Neural cell (in vitro differentiated cells): Measurements from ENCODE around the gene PATL2. TPM values are rescaled to one million over a fixed set of nuclear protein-coding genes. Genes with fewer than 3 reads are reported as not detected.

Source experiments
- H2AFZ ChIP-seq: fragments of 200-600, 300-800 bp; sonication (generic), shearing (Covaris generic); 2 replicates; pipeline ENCODE4 v1.6.0; 2014; ENCODE audit warnings: low read depth, mild to moderate bottlenecking, antibody characterized with exemption, low read length, moderate library complexity
- H3F3A ChIP-seq: fragments of 200-600 bp; shearing (Covaris generic); 2 replicates; pipeline ENCODE4 v1.6.1; 2016; ENCODE audit warnings: mild to moderate bottlenecking, moderate library complexity, mixed read lengths, antibody characterized with exemption, low read length; ENCODE audit not compliant: insufficient read depth, poor library complexity, severe bottlenecking
- H3K27ac ChIP-seq: fragments of 200-600, 300-800 bp; sonication (generic), shearing (Covaris generic); 2 replicates; pipeline ENCODE4 v1.5.1; 2014; ENCODE audit warnings: mild to moderate bottlenecking, low read length, moderate library complexity
- H3K27me3 ChIP-seq: fragments of 300-800, 200-600 bp; sonication (generic), shearing (Covaris generic); 2 replicates; pipeline ENCODE4 v1.6.0; 2014; ENCODE audit warnings: mild to moderate bottlenecking, low read depth, low read length, moderate library complexity; ENCODE audit not compliant: insufficient read depth
- H3K36me3 ChIP-seq: fragments of 300-800, 200-600 bp; sonication (generic), shearing (Covaris generic); 2 replicates; pipeline ENCODE4 v1.5.1; 2014; ENCODE audit warnings: mild to moderate bottlenecking, antibody characterized with exemption, low read length, moderate library complexity; ENCODE audit not compliant: insufficient read depth
- H3K4me2 ChIP-seq: fragments of 300-800, 200-600 bp; sonication (generic), shearing (Covaris generic); 2 replicates; pipeline ENCODE4 v1.6.0; 2014; ENCODE audit warnings: mild to moderate bottlenecking, low read length
- H3K4me3 ChIP-seq: fragments of 300-800, 200-600 bp; sonication (generic), shearing (Covaris generic); 2 replicates; pipeline ENCODE4 v1.5.1; 2014; ENCODE audit warnings: mild to moderate bottlenecking, low read length, moderate library complexity
- H3K79me2 ChIP-seq: fragments of 200-600 bp; shearing (Covaris generic); replicated peaks from 2 replicates; pipeline ENCODE4 v1.6.0; 2014; ENCODE audit warnings: mild to moderate bottlenecking, low read length, moderate library complexity; ENCODE audit not compliant: insufficient read depth
- H3K9ac ChIP-seq: fragments of 300-800, 200-600 bp; sonication (generic), shearing (Covaris generic); 2 replicates; pipeline ENCODE4 v1.6.1; 2016; ENCODE audit warnings: mild to moderate bottlenecking, low read length, mixed read lengths
- H3K9me2 ChIP-seq: fragments of 200-600 bp; shearing (Covaris generic); 2 replicates; pipeline ENCODE4 v1.6.1; 2016; ENCODE audit warnings: mild to moderate bottlenecking, low read length, mixed read lengths; ENCODE audit not compliant: insufficient read depth
- H3K9me3 ChIP-seq: fragments of 200-600, 300-800 bp; sonication (generic), shearing (Covaris generic); 2 replicates; pipeline ENCODE4 v1.6.1; 2016; ENCODE audit warnings: mild to moderate bottlenecking, mixed run types, low read length, moderate library complexity, mixed read lengths
- H4K20me1 ChIP-seq: fragments of 200-600 bp; shearing (Covaris generic); 2 replicates; pipeline ENCODE4 v1.6.1; 2016; ENCODE audit warnings: mild to moderate bottlenecking, mixed run types; ENCODE audit not compliant: insufficient read depth
- EP300 ChIP-seq: fragments of 450-650 bp; conservative IDR thresholded peaks from 2 replicates; pipeline ENCODE4 v1.6.1; 2014; ENCODE audit warnings: antibody characterized with exemption, mild to moderate bottlenecking, moderate library complexity; ENCODE audit not compliant: poor library complexity, severe bottlenecking
- EZH2 ChIP-seq: fragments of 200-600, 300-800 bp; shearing (Covaris generic), sonication (generic); IDR thresholded peaks from 2 replicates; pipeline ENCODE4 v1.6.1; 2014; ENCODE audit warnings: antibody characterized with exemption, low read length, borderline replicate concordance, mild to moderate bottlenecking; ENCODE audit not compliant: insufficient read depth, poor library complexity, severe bottlenecking
- POLR2AphosphoS5 ChIP-seq: IDR thresholded peaks from 2 replicates; pipeline ENCODE4 v1.6.1; 2012
- RAD21 ChIP-seq: fragments of 450-650 bp; conservative IDR thresholded peaks from 2 replicates; pipeline ENCODE4 v1.6.1; 2014; ENCODE audit warnings: antibody characterized with exemption, mild to moderate bottlenecking, moderate library complexity
- REST ChIP-seq: IDR thresholded peaks from 2 replicates; pipeline ENCODE4 v1.6.1; 2012; ENCODE audit warnings: borderline replicate concordance
- SMC3 ChIP-seq: fragments of 450-650 bp; conservative IDR thresholded peaks from 2 replicates; pipeline ENCODE4 v1.6.1; 2014; ENCODE audit warnings: antibody characterized with exemption, mild to moderate bottlenecking, moderate library complexity; ENCODE audit not compliant: poor library complexity
- TAF1 ChIP-seq: IDR thresholded peaks from 2 replicates; pipeline ENCODE4 v1.6.1; 2012; ENCODE audit warnings: low read depth
- polyA plus RNA-seq: library from polyadenylated mRNA; depleted of rRNA; stranded (reverse); fragments of >200 nt; gene quantifications from 2 replicates; pipeline ENCODE4 v1.2.3, GENCODE V29; 2014
- TF ChIP-seq, protein P1 (sequence below): fragments of 450-650 bp; IDR thresholded peaks from 2 replicates; pipeline ENCODE4 v1.5.1; 2014; ENCODE audit warnings: antibody characterized with exemption, mild to moderate bottlenecking, moderate library complexity; ENCODE audit not compliant: poor library complexity, severe bottlenecking

PATL2 gene
- polyA plus RNA-seq, 1 donor from 2014 or later, result not detected

DNA sequence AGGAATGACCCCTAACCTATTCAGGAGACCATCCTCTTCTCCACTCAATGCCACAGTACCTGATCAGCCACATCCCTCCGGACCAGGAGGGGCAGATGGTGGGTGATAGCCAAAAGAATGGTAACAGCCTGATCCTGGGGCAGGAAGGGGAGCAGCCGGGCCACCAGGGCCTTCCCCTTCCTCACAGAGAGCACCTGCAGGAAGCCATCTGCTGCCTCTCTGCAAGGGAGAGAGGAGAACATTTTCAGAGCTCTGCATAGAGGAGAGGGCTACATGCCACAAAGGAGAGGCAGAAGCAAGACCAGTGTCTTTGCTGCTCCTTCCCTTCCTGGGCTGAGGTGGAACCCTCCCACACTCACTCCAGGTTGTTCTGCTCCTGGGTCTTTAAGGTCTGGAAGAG, 42.2 kb downstream of the PATL2 start:
- Histone ChIP-seq H2AFZ (no peak overlapping the region), H3F3A (no peaks in the 10 kb centered on the region), H3K4me3 (no peak overlapping the region), H3K27ac (no peak overlapping the region), H3K79me2 (no peaks in the 10 kb centered on the region), H3K9me3 (no peaks in the 10 kb centered on the region), H4K20me1 (no peaks in the 10 kb centered on the region), H3K9me2 (no peaks in the 10 kb centered on the region), H3K9ac (no peak overlapping the region), H3K27me3 (no peaks in the 10 kb centered on the region), H3K36me3 (no peaks in the 10 kb centered on the region), H3K4me2 (no peak overlapping the region)
- TF ChIP-seq EP300 (no peak), SMC3 (no peak), TAF1 (no peak), POLR2AphosphoS5 (no peak), RAD21 (no peak), EZH2 (no peak)
- TF ChIP-seq, protein P1, sequence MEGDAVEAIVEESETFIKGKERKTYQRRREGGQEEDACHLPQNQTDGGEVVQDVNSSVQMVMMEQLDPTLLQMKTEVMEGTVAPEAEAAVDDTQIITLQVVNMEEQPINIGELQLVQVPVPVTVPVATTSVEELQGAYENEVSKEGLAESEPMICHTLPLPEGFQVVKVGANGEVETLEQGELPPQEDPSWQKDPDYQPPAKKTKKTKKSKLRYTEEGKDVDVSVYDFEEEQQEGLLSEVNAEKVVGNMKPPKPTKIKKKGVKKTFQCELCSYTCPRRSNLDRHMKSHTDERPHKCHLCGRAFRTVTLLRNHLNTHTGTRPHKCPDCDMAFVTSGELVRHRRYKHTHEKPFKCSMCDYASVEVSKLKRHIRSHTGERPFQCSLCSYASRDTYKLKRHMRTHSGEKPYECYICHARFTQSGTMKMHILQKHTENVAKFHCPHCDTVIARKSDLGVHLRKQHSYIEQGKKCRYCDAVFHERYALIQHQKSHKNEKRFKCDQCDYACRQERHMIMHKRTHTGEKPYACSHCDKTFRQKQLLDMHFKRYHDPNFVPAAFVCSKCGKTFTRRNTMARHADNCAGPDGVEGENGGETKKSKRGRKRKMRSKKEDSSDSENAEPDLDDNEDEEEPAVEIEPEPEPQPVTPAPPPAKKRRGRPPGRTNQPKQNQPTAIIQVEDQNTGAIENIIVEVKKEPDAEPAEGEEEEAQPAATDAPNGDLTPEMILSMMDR, result no peak

DNA sequence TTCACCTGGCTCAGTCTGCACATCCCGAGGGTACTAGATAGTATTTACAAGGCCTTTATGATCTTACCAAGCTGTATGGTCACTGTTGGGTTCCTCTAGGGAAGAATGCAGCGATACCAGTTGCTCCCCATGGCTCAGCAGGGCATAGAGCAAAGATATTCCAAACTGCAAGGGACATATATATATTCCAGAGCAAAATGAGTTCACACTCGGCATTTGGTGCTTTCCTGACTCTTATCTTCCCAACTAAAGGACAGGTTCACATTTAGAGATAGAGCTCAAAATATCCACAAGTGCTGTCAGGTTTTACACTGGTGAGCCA, 44.1 kb downstream of the PATL2 start:
- H3K4me2 ChIP-seq, result no peak overlapping the region
- no peaks in the 10 kb centered on the region for H3F3A ChIP-seq
- H3K9ac ChIP-seq, result no peak overlapping the region
- H3K9me2 ChIP-seq, result no peaks in the 10 kb centered on the region
- H3K79me2 ChIP-seq, result peaks cover 8% of the 10 kb centered on the region
- H3K36me3 ChIP-seq, result no peaks in the 10 kb centered on the region
- H3K27ac ChIP-seq, result no peak overlapping the region
- TF ChIP-seq, protein P1, result no peak
- no peak for TF ChIP-seq SMC3
- no peak for TF ChIP-seq EP300
- TF ChIP-seq TAF1, result no peak
- no peak for TF ChIP-seq POLR2AphosphoS5
- no peak for TF ChIP-seq RAD21
- no peak for TF ChIP-seq REST
- H3K27me3 ChIP-seq, result no peaks in the 10 kb centered on the region
- H4K20me1 ChIP-seq, result no peaks in the 10 kb centered on the region
- H2AFZ ChIP-seq, result no peak overlapping the region
- H3K9me3 ChIP-seq, result no peaks in the 10 kb centered on the region
- H3K4me3 ChIP-seq, result no peak overlapping the region
